SK-N-SH (cell line): ENCODE measurements around the gene IPO4. TPM values are rescaled to one million over a fixed set of nuclear protein-coding genes. Genes with fewer than 3 reads are reported as not detected.

Experiments
- CTCF ChIA-PET: fragments of 300-600, 350-600 bp; formaldehyde crosslinking; extraction: SDS; loops from one replicate; lab custom pipeline; 2021; lab: Yijun Ruan, JAX
- POLR2A ChIA-PET: fragments of 350-600 bp; sonication (Branson Sonifier 250); formaldehyde crosslinking; extraction: SDS; loops from one replicate; lab custom pipeline; 2020; ENCODE audit warnings: antibody characterized with exemption, inconsistent platforms; lab: Yijun Ruan, JAX
- DNase-seq: peaks from one replicate; pipeline ENCODE4 v3.0.0; 2012
- H2AFZ ChIP-seq: fragments of 200-600 bp; sonication (generic); 2 replicates; pipeline ENCODE4 v1.8.1; 2016; ENCODE audit warnings: antibody characterized with exemption, mild to moderate bottlenecking, low read depth
- H3F3A ChIP-seq: fragments of 200-600 bp; sonication (generic); replicated peaks from 2 replicates; pipeline ENCODE3; 2016; ENCODE audit warnings: antibody characterized with exemption, mild to moderate bottlenecking; ENCODE audit not compliant: insufficient read depth
- H3K27ac ChIP-seq, 2 experiments: fragments of 200-500 bp in 1 of 2; fragments of 200-600 bp in 1 of 2; sonication (Bioruptor generic) in 1 of 2; sonication (generic), shearing (Covaris generic) in 1 of 2; 2 replicates each; pipeline versions ENCODE4 v1.5.1 to v1.6.1; 2014 to 2016; ENCODE audit warnings: low read depth in 2 of 2, inconsistent platforms in 1 of 2, low read length in 1 of 2, mild to moderate bottlenecking in 1 of 2, mixed read lengths in 1 of 2
- H3K27me3 ChIP-seq: fragments of 200-600 bp; sonication (generic), shearing (Covaris generic); 2 replicates; pipeline ENCODE4 v1.6.1; 2016; ENCODE audit warnings: mixed run types; ENCODE audit not compliant: insufficient read depth
- H3K36me3 ChIP-seq, 2 experiments: fragments of 200-500 bp in 1 of 2; fragments of 200-600 bp in 1 of 2; sonication (Bioruptor generic) in 1 of 2; sonication (generic) in 1 of 2; replicated peaks in 1 of 2; 2 replicates each; pipeline versions ENCODE3 to v1.5.1; 2014 to 2016; ENCODE audit warnings: low read length in 1 of 2, mild to moderate bottlenecking in 1 of 2; ENCODE audit not compliant: insufficient read depth in 2 of 2, control insufficient read depth in 1 of 2
- H3K4me1 ChIP-seq, 2 experiments: fragments of 200-500 bp in 1 of 2; fragments of 200-600 bp in 1 of 2; sonication (Bioruptor generic) in 1 of 2; sonication (generic), shearing (Covaris generic) in 1 of 2; 2 replicates each; pipeline versions ENCODE4 v1.5.1 to v1.6.1; 2014 to 2016; ENCODE audit warnings: low read depth in 1 of 2, low read length in 1 of 2, mixed run types in 1 of 2; ENCODE audit not compliant: insufficient read depth in 2 of 2, control insufficient read depth in 1 of 2
- H3K4me2 ChIP-seq: fragments of 200-600 bp; sonication (generic), shearing (Covaris generic); 2 replicates; pipeline ENCODE4 v1.6.1; 2017; ENCODE audit warnings: mixed run types
- H3K4me3 ChIP-seq, 2 experiments: fragments of 200-500 bp in 1 of 2; fragments of 200-600 bp in 1 of 2; sonication (Bioruptor generic) in 1 of 2; sonication (generic), shearing (Covaris generic) in 1 of 2; 2 replicates each; pipeline versions ENCODE4 v1.5.1 to v1.8.1; 2014 to 2016; ENCODE audit warnings: low read depth in 2 of 2, inconsistent platforms in 1 of 2, low read length in 1 of 2, mild to moderate bottlenecking in 1 of 2, mixed read lengths in 1 of 2, moderate library complexity in 1 of 2
- H3K79me2 ChIP-seq: fragments of 200-600 bp; sonication (generic); 2 replicates; pipeline ENCODE4 v1.8.1; 2017; ENCODE audit warnings: mild to moderate bottlenecking; ENCODE audit not compliant: insufficient read depth
- H3K9ac ChIP-seq: fragments of 200-600 bp; sonication (generic); 2 replicates; pipeline ENCODE4 v1.6.1; 2017; ENCODE audit warnings: mixed run types
- H3K9me2 ChIP-seq: fragments of 200-600 bp; sonication (generic); 2 replicates; pipeline ENCODE4 v1.6.1; 2017; ENCODE audit warnings: mixed run types
- H3K9me3 ChIP-seq: fragments of 200-600 bp; sonication (generic); 2 replicates; pipeline ENCODE4 v1.6.1; 2017; ENCODE audit warnings: mixed run types, mild to moderate bottlenecking, moderate library complexity
- H4K20me1 ChIP-seq: fragments of 200-600 bp; sonication (generic); 2 replicates; pipeline ENCODE4 v1.6.1; 2017; ENCODE audit warnings: mild to moderate bottlenecking, mixed run types; ENCODE audit not compliant: insufficient read depth
- CHD2 ChIP-seq: fragments of 150-350 bp; IDR thresholded peaks from 2 replicates; pipeline ENCODE4 v1.6.1; 2018; ENCODE audit warnings: low read length; ENCODE audit not compliant: partially characterized antibody
- ELF1 ChIP-seq: IDR thresholded peaks from 2 replicates; pipeline ENCODE4 v1.4.0; 2012
- EP300 ChIP-seq, 2 experiments: IDR thresholded peaks; 2 replicates each; pipeline versions ENCODE4 v1.4.0 to v1.6.1; 2012; ENCODE audit warnings: borderline replicate concordance in 1 of 2, low read depth in 1 of 2, low read length in 1 of 2
- EZH2phosphoT487 ChIP-seq: fragments of 200-600 bp; sonication (generic); IDR thresholded peaks from 2 replicates; pipeline ENCODE4 v1.6.1; 2017; ENCODE audit warnings: low read depth, mixed run types, mild to moderate bottlenecking, antibody characterized with exemption, moderate library complexity, borderline replicate concordance
- FOXJ3 ChIP-seq: sonication (generic); formaldehyde crosslinking; IDR thresholded peaks from 2 replicates; pipeline ENCODE4 v1.5.1; 2020; ENCODE audit warnings: mild to moderate bottlenecking, missing genetic modification reagents
- GABPA ChIP-seq: IDR thresholded peaks from 2 replicates; pipeline ENCODE4 v1.4.0; 2012; ENCODE audit warnings: low read depth, mild to moderate bottlenecking
- MEF2A ChIP-seq: IDR thresholded peaks from 2 replicates; pipeline ENCODE4 v1.4.0; 2012; ENCODE audit warnings: low read depth, borderline replicate concordance
- MXI1 ChIP-seq: IDR thresholded peaks from 2 replicates; pipeline ENCODE4 v1.6.1; 2012; ENCODE audit warnings: mild to moderate bottlenecking, low read depth, low read length, improper control_type of control experiment
- NFIC ChIP-seq: IDR thresholded peaks from 2 replicates; pipeline ENCODE4 v1.4.0; 2012; ENCODE audit warnings: borderline replicate concordance
- POLR2AphosphoS5 ChIP-seq: IDR thresholded peaks from 2 replicates; pipeline ENCODE4 v1.6.1; 2012; ENCODE audit warnings: low read depth, low read length
- RFX5 ChIP-seq: IDR thresholded peaks from 2 replicates; pipeline ENCODE4 v1.6.1; 2012; ENCODE audit warnings: mild to moderate bottlenecking, improper control_type of control experiment, low read length
- TAF1 ChIP-seq: IDR thresholded peaks from 2 replicates; pipeline ENCODE4 v1.6.1; 2012; ENCODE audit warnings: low read depth, mild to moderate bottlenecking, low read length, moderate library complexity, borderline replicate concordance
- TCF12 ChIP-seq: IDR thresholded peaks from 2 replicates; pipeline ENCODE4 v1.4.0; 2012
- ZBTB33 ChIP-seq: IDR thresholded peaks from 2 replicates; pipeline ENCODE4 v1.4.0; 2012; ENCODE audit warnings: low read depth, borderline replicate concordance
- WGBS: methylation state at CpG from one replicate; pipeline ENCODE4 v1.1.6; 2017; ENCODE audit warnings: low lambda C conversion rate; 5-methylcytosine and 5-hydroxymethylcytosine counted together
- polyA plus RNA-seq, 3 experiments: library from polyadenylated mRNA; depleted of rRNA; stranded (reverse); fragments of >200 nt; gene quantifications; 2 replicates each; pipeline ENCODE4 v1.2.3, GENCODE V29; 2012
- TF ChIP-seq, protein P1 (sequence below): IDR thresholded peaks from 2 replicates; pipeline ENCODE4 v1.4.0; 2012; ENCODE audit warnings: low read depth, borderline replicate concordance

The IPO4 gene
- polyA plus RNA-seq, 1 of the 3 experiments (the other 2 are of a cell fraction), result 61.3 TPM

DNA sequence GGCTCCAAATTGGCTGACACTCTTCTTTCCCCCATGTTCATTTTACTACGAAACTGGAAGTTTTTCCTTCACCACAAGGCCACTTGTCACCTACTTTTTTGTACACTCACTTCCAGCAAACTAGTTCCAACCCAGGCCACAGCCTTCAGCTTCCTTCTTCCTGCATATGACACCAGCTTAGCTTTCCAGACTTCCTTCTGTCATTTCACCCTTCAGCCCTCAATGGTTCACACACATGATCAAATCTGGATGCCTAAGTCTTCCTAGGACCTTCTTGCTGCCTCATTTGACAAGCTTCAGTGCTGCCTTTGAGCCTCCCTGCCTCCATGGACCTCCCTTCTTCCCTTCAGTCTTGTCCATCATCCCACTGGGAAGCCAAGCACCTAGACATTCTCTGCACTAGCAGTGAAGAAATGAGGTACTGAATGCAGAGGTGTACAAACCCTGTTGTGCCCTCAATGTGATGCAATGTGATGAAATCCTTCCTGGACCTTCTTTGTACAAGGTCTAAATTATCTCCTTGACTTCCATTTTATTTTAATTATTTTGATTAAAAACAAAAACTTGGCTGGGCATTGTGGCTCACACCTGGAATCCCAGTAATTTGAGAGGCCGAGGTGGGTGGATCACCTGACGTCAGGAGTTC lies 21.0 kb downstream of the IPO4 start (continued):
- TF ChIP-seq NFIC (no peak), RFX5 (no peak), MXI1 (no peak), ELF1 (no peak), EP300 (IDR thresholded peaks at IDR 0.05; ENCODE audit: borderline replicate concordance in 1 of 2, low read depth in 1 of 2, low read length in 1 of 2) (no peak), FOXJ3 (CRISPR knock-in tag) (no peak), GABPA (no peak), CHD2 (no peak), EZH2phosphoT487 (no peak), POLR2AphosphoS5 (no peak), MEF2A (no peak), TAF1 (no peak)
- TF ChIP-seq, protein P1, sequence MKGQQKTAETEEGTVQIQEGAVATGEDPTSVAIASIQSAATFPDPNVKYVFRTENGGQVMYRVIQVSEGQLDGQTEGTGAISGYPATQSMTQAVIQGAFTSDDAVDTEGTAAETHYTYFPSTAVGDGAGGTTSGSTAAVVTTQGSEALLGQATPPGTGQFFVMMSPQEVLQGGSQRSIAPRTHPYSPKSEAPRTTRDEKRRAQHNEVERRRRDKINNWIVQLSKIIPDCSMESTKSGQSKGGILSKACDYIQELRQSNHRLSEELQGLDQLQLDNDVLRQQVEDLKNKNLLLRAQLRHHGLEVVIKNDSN, result no peak

GRCh38 chr14:24165785-24166184 lies 22.8 kb downstream of the IPO4 start:
- no peak for DNase-seq
- CTCF ChIA-PET, result interaction anchor here (0.8 kb wide), 1 partner anchor 107 kb away, joined by 3 read pairs; no protein-coding TSS in a partner anchor
- H3K36me3 ChIP-seq, result peaks cover 16 to 40% of the 10 kb centered on the region in 2 experiments

More at GRCh38 chr14:24165785-24166184, 22.8 kb downstream of the IPO4 start:
- no peak for TF ChIP-seq TCF12
- no peak for TF ChIP-seq ZBTB33
- H3K27ac ChIP-seq, result no peak overlapping the region
- 94% methylated on average over 5 of the region's 5 CpGs for WGBS
- no peaks in the 10 kb centered on the region for H3K9me2 ChIP-seq
- H3K9me3 ChIP-seq, result no peaks in the 10 kb centered on the region
- no peak overlapping the region for H3K4me3 ChIP-seq
- H3F3A ChIP-seq, result peaks cover 3% of the 10 kb centered on the region
- H3K4me1 ChIP-seq, result peaks cover under 1 to 15% of the 10 kb centered on the region in 2 experiments; a peak in 1 of 4 replicates
- no peaks in the 10 kb centered on the region for H3K27me3 ChIP-seq
- H4K20me1 ChIP-seq, result peaks cover under 1% of the 10 kb centered on the region; the same call in 1 of the 2 replicates
- peaks cover 23% of the 10 kb centered on the region for H3K79me2 ChIP-seq
- POLR2A ChIA-PET, result no interaction called here
- H3K4me2 ChIP-seq, result no peak overlapping the region
- H2AFZ ChIP-seq, result no peak overlapping the region
- H3K9ac ChIP-seq, result no peak overlapping the region
